GM15510 (cell line): ENCODE results near the gene SMIM17.

Source experiments
- POLR2A ChIP-seq: IDR thresholded peaks from 3 replicates; pipeline ENCODE4 v1.6.1; 2011; ENCODE audit warnings: borderline replicate concordance; ENCODE audit not compliant: insufficient read length; ENCODE audit errors: extremely low read depth

Gene SMIM17

DNA sequence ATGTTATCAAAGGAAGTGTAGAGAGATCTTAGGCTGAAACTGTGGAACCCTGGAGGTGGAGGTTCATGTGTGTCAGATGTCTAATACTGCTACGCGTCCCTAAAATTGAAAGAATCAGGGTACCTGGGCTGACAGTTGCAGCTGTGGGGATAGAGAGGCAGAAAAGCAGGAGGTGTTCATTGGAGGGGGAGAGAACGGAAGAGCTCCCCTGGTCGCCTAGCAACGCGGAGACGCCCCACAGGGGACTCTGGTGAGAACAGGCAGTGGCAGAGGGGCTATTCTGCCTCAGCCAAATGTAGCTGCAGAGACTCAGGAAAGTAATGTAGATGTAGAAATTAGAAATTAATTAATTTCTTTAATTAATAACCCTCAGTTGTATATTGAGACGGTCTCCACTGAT is 38.7 kb downstream of the SMIM17 start:
- TF ChIP-seq POLR2A, result no peak

- TF ChIP-seq POLR2A, result no peak
Observed at GRCh38 chr19:56683116-56683515, 40.2 kb downstream of the SMIM17 start.

GRCh38 chr19:56687031-56687430 is 44.1 kb downstream of the SMIM17 start:
- TF ChIP-seq POLR2A, result no peak

DNA sequence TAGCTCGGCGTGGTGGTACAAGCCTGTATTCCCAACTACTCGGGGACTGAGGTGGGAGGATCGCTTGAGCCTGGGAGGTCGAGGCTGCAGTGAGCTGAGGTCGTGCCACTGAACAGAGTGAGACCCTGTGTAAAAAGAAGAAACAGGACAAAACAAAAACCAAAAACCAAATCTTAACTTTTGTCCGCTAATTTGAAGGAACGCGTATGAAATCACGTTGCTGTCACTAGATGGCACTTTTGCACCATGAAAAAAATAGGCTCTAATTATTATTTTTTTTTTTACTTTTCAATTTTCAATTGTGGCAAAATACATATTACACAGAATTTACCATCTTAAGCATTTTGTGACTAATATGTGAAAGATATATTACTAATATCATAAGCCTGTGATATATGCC is 46.2 kb downstream of the SMIM17 start:
- TF ChIP-seq POLR2A, result no peak

- no peak for TF ChIP-seq POLR2A
Observed at GRCh38 chr19:56690670-56691069, 47.7 kb downstream of the SMIM17 start.

GRCh38 chr19:56692206-56692895 is 49.4 kb downstream of the SMIM17 start:
- TF ChIP-seq POLR2A, result no peak

DNA sequence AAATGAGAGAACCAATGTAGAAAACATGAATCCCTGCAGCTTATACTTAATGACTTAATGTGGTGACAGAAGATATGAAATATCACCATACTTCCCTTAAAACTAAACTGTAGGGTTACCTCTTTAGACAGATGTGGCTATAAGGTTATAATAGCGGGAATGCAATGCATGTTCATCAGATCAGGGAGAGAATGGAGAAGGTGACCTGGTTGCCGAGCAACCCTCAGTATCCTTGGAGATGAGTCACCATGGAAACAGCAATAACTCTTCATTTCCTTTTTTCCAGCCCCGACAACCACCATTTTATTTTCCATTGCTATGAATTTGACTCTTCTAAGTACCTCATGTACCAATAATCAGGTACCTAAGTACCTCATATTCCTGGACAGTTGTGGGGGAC is 56.6 kb downstream of the SMIM17 start:
- TF ChIP-seq POLR2A, result no peak

DNA sequence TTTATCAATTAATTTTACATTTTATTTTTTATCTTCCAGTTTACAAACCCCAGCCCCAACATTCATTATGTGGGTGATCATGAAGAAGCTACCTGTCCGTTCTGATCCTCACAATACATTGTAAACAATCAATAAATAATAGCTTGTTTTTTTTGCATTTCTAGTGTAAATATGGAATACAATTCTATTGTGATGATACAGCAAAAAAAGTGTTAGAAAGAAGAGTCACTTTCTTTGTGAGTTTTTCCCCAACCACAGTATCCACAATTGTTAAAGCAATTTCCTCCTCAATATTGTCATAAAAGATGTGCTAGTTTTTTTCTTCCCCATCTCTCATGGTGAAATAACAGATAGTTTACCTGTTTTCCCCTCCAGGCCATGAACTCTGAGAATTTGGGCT is 58.9 kb downstream of the SMIM17 start:
- no peak for TF ChIP-seq POLR2A

GRCh38 chr19:56705939-56706338 is 63.0 kb downstream of the SMIM17 start:
- no peak for TF ChIP-seq POLR2A
